T follicular helper cell (primary cell): ENCODE results near the gene C12orf43.

Experiments used
- DNase-seq: peaks from one replicate; pipeline ENCODE4 v3.0.0-alpha.2; 2020; ENCODE audit warnings: low read depth

C12orf43 gene

GRCh38 chr12:120978296-120979219, 37.7 kb downstream of the C12orf43 start, which contains the start of gene HNF1A:
TSS of gene HNF1A (plus strand) at chr12:120978543. CDS start at chr12:120978769, 226 bp downstream.
- DNase-seq = no peak

DNA sequence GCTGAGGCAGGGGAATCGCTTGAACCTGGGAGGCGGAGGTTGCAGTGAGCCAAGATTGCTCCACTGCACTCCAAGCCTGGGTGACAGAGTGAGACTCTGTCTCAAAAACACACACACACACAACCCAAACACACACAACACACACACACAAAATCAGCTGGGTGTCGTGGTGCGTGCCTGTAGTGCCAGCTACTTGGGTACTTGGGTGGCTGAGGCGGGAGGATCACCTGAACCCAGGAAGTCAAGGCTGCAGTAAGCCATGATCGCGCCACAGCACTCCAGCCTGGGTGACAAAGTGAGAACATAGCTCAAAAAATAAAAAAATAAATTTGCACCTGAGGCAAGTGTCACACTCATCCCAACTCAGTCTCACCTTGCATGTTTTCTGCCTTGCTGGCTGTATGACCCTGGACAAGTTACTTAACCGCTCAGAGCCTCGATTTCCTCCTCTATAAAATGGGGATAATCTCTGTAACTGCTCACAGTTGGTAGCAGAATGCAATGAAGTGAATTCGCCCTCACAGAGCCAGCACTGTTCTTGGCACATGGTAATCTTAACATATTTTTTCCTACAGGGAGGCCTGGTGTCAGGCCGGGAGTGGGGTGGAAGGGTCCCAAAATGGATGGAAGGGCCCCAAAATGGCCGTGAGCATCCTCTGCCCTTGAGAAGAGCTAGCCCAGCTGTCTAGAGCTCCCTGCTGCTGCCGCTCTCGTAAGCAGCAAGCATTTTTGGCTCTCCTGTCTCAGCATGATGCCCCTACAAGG, 38.6 kb downstream of the C12orf43 start:
- no peak for DNase-seq

DNA sequence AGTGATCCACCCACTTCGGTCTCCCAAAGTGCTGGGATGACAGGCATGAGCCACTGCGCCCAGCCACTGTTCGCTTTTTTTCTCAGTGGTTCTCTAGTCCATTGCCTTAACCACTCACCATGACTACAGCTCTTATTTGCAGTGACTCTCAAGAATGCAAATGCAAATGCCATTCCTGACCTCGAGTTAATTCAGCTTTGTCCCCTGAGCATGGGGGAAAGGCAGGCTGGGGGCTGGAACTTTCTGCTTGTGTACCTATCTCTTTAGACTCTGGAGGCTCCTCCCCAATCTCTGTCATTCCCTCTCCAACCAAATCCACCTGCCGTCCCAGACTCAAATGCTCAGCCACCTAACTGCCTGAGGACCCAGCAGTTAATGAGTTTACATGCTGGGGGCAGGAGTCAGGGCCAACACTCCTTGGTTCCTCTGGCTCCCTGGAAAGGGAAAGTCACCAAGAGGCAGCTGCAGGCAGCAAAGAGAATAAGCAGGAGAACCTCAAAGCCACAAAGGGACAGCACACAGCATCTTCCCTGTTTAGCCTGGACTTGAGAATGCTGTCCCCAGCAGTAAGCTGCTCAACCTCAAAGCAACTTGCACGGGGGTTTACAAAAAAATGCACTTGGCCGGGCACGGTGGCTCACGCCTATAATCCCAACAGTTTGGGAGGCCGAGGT, 43.3 kb downstream of the C12orf43 start:
- DNase-seq = no peak

DNA sequence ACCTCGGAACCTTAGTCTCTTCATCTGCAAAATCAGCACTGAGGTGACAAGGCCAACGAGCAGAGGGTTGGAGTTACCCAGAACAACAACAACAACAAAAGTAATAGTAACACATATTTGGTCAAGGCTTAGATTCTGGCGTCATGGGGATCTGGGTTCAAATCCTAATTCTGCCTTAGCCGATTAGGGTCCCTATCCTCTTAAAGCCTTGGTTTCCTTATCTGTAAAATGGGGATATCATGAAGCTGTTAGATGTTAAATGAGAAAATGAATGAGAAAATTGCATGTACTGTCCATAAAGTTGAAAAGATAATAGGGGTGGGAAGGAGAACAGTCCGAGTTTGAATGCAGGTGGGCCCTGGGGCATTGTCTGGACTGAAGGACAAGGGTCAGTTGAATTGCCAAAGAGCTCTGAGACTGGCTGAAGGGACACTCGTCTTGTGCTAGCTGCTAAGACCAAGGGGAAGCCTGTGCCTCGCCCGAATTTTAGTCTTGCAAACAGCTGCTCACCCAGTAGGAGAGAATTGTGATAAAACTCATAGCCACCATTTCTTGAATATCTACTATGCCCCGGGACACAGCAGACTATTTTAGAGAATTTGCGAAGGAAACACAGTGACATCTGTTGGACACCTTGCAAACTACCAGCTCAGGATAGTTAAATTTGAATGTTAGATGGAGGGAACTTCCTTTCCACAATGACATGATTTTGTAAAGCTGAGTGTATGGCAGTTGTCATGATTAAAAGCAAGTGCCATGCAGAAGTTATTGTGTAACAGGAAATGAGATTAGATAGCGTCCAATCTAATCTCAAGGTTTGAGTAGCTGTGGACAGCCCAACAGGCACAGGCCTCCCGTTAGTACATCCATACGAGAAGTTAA, 44.7 kb downstream of the C12orf43 start:
- no peak for DNase-seq

- no peak for DNase-seq
Observed at GRCh38 chr12:120970310-120970709, 46.0 kb downstream of the C12orf43 start.

DNA sequence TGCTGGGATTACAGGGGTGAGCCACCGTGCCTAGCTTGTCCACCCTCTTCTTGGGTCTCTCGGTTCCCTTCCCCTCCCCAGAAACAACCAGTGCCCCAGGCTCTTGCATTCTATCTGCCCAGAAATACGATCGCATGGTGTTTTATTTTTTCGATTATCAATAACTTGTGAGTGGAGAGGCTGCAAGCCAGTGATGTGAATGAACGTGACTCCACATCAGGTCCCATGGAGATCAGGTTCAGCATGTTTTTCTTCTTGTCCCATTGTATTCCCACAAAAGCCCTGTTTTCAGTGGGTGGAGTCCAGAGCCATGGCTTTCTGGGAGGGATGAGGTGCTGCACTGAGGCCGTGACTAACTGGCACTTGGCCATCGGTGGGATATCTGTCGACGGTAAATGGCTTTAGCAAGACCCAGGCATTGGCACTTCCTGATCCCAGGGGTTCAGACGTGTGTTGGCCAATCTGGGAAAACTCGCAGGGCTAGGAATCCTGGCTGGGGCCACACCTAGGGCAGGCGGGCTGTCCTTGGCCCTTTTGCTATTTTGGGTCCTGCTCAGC, 50.7 kb downstream of the C12orf43 start:
- DNase-seq = no peak

DNA sequence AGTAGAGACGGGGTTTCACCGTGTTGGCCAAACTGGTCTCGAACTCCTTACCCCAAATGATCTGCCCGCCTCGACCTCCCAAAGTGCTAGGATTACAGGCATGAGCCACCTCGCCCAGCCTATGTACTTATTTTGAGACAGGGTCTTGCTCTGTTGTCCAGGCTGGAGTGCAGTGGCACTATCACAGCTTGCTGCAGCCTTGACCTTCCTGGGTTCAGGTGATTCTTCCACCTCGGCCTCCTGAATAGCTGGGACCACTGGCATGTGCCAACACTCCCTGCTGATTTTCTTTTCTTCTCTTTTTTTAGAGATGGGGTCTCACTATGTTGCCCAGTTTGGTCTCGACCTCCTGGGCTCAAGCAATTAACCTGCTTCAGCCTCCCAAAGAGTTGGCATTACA, 52.0 kb downstream of the C12orf43 start:
- no peak for DNase-seq

DNA sequence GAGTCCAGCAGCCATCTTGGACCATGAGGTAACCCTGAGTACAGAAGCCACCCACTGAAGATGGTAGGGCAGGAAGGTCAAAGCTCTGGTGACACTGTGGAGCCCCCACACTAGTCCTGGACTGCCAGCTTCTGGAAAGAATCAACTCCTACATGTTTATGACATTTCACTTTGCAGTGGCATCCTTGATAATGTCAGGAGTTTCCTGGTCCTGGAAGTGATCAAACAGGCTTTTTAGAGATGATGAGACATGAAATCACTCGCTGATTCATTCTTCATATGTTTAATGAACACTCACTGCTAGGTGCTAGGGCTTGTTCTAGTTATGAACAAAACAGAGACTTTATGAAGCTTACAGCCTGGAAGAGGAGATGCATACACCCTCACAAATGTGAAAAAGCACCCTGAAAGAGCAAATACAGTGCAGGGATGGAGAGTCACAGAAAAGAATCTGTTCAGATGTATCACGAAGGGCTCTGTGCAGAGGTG, 53.7 kb downstream of the C12orf43 start:
- DNase-seq = no peak

GRCh38 chr12:120961604-120962531, 54.4 kb downstream of the C12orf43 start:
- DNase-seq = no peak

GRCh38 chr12:120960657-120961056, 55.6 kb downstream of the C12orf43 start:
- DNase-seq = no peak

- DNase-seq = no peak
Observed at GRCh38 chr12:120959111-120959878, 57.0 kb downstream of the C12orf43 start.

DNA sequence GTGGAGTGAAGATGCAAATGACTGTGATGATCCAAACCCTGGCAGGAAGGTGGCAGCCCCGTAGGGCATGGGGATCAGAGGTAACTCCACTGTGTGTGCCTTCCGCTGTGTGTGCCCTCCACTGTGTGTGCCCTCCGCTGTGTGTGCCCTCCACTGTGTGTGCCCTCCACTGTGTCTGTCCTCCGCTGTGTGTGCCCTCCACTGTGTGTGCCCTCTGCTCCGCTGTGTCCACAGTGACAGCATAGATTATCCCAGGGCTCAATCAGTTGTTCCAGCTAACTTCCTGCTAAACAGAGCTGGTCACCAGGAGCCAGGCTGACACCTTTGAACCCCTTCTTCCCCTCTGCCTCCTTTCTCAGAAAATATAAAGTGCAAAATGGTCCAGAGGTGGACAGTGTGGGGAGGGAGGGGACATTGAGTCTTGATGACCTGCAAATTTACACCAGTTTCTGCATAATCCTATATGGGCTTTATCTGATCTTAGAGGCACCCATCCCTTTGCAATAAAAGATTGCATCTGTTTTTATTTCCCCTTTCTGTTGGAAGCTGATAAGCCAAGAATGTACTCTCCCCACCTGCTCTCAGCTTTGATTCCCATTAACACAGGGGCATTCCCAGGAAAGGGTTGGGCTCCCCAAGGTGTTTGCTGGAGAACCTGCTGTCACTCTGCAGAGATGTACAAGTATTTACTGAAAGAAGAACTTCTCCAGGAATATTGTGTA, 59.5 kb downstream of the C12orf43 start:
- no peak for DNase-seq

- no peak for DNase-seq
Observed at GRCh38 chr12:120955232-120955631, 61.1 kb downstream of the C12orf43 start.

GRCh38 chr12:120950807-120951206, 65.5 kb downstream of the C12orf43 start:
- DNase-seq = no peak
